ENCODE results near the gene NFATC1.

The NFATC1 gene

GRCh38 chr18:79422783-79423165, 27.0 kb downstream of the NFATC1 start:
- no peak overlapping the region for H3K4me3 ChIP-seq (ENCODE audit: low read length)
- peaks cover 11% of the 10 kb centered on the region for H3K4me1 ChIP-seq (ENCODE audit: control insufficient read depth, insufficient read depth, low read length)
- H3K9ac ChIP-seq (ENCODE audit: low read depth, low read length): no peak overlapping the region
- no peaks in the 10 kb centered on the region for H3K36me3 ChIP-seq (ENCODE audit: insufficient read depth, low read length)
- H3K4me2 ChIP-seq (ENCODE audit: low read length): no peak overlapping the region
- H3K9me3 ChIP-seq (replicated peaks; ENCODE audit: low read length): no peaks in the 10 kb centered on the region
- peaks cover 5% of the 10 kb centered on the region for H3K27me3 ChIP-seq (ENCODE audit: control insufficient read depth, insufficient read depth, low read length)

GRCh38 chr18:79423211-79424007, 27.7 kb downstream of the NFATC1 start:
- Histone ChIP-seq H3K9me3 (replicated peaks; ENCODE audit: low read length) (no peaks in the 10 kb centered on the region), H3K36me3 (ENCODE audit: insufficient read depth, low read length) (no peaks in the 10 kb centered on the region), H3K4me3 (ENCODE audit: low read length) (no peak overlapping the region), H3K27me3 (ENCODE audit: control insufficient read depth, insufficient read depth, low read length) (peaks cover 3% of the 10 kb centered on the region), H3K4me1 (ENCODE audit: control insufficient read depth, insufficient read depth, low read length) (peaks cover 11% of the 10 kb centered on the region), H3K4me2 (ENCODE audit: low read length) (no peak overlapping the region), H3K9ac (ENCODE audit: low read depth, low read length) (no peak overlapping the region)

GRCh38 chr18:79424008-79424565, 28.4 kb downstream of the NFATC1 start:
- Histone ChIP-seq H3K4me2 (ENCODE audit: low read length) (no peak overlapping the region), H3K4me1 (ENCODE audit: control insufficient read depth, insufficient read depth, low read length) (peaks cover 11% of the 10 kb centered on the region), H3K4me3 (ENCODE audit: low read length) (no peak overlapping the region), H3K27me3 (ENCODE audit: control insufficient read depth, insufficient read depth, low read length) (no peaks in the 10 kb centered on the region), H3K9ac (ENCODE audit: low read depth, low read length) (no peak overlapping the region), H3K9me3 (replicated peaks; ENCODE audit: low read length) (no peaks in the 10 kb centered on the region), H3K36me3 (ENCODE audit: insufficient read depth, low read length) (no peaks in the 10 kb centered on the region)

GRCh38 chr18:79424880-79425568, 29.3 kb downstream of the NFATC1 start:
- no peak overlapping the region for H3K4me2 ChIP-seq (ENCODE audit: low read length)
- H3K36me3 ChIP-seq (ENCODE audit: insufficient read depth, low read length): no peaks in the 10 kb centered on the region
- no peaks in the 10 kb centered on the region for H3K9me3 ChIP-seq (replicated peaks; ENCODE audit: low read length)
- H3K27me3 ChIP-seq (ENCODE audit: control insufficient read depth, insufficient read depth, low read length): no peaks in the 10 kb centered on the region
- H3K9ac ChIP-seq (ENCODE audit: low read depth, low read length): no peak overlapping the region
- H3K4me1 ChIP-seq (ENCODE audit: control insufficient read depth, insufficient read depth, low read length): peaks cover 11% of the 10 kb centered on the region
- no peak overlapping the region for H3K4me3 ChIP-seq (ENCODE audit: low read length)

- no peak overlapping the region for H3K9ac ChIP-seq (ENCODE audit: low read depth, low read length)
- peaks cover 11% of the 10 kb centered on the region for H3K4me1 ChIP-seq (ENCODE audit: control insufficient read depth, insufficient read depth, low read length)
- no peaks in the 10 kb centered on the region for H3K36me3 ChIP-seq (ENCODE audit: insufficient read depth, low read length)
- no peaks in the 10 kb centered on the region for H3K27me3 ChIP-seq (ENCODE audit: control insufficient read depth, insufficient read depth, low read length)
- no peak overlapping the region for H3K4me3 ChIP-seq (ENCODE audit: low read length)
- no peak overlapping the region for H3K4me2 ChIP-seq (ENCODE audit: low read length)
- H3K9me3 ChIP-seq (replicated peaks; ENCODE audit: low read length): no peaks in the 10 kb centered on the region
Observed at GRCh38 chr18:79425569-79425886, 29.8 kb downstream of the NFATC1 start.

GRCh38 chr18:79426376-79427300, 30.9 kb downstream of the NFATC1 start:
- H3K4me3 ChIP-seq (ENCODE audit: low read length): no peak overlapping the region
- H3K4me2 ChIP-seq (ENCODE audit: low read length): no peak overlapping the region
- H3K9ac ChIP-seq (ENCODE audit: low read depth, low read length): no peak overlapping the region
- H3K4me1 ChIP-seq (ENCODE audit: control insufficient read depth, insufficient read depth, low read length): peaks cover 8% of the 10 kb centered on the region
- no peaks in the 10 kb centered on the region for H3K27me3 ChIP-seq (ENCODE audit: control insufficient read depth, insufficient read depth, low read length)
- no peaks in the 10 kb centered on the region for H3K9me3 ChIP-seq (replicated peaks; ENCODE audit: low read length)
- no peaks in the 10 kb centered on the region for H3K36me3 ChIP-seq (ENCODE audit: insufficient read depth, low read length)

GRCh38 chr18:79427368-79428225, 31.9 kb downstream of the NFATC1 start:
- Histone ChIP-seq H3K9me3 (replicated peaks; ENCODE audit: low read length) (no peaks in the 10 kb centered on the region), H3K4me2 (ENCODE audit: low read length) (no peak overlapping the region), H3K4me3 (ENCODE audit: low read length) (no peak overlapping the region), H3K4me1 (ENCODE audit: control insufficient read depth, insufficient read depth, low read length) (no peaks in the 10 kb centered on the region), H3K27me3 (ENCODE audit: control insufficient read depth, insufficient read depth, low read length) (no peaks in the 10 kb centered on the region), H3K9ac (ENCODE audit: low read depth, low read length) (no peak overlapping the region), H3K36me3 (ENCODE audit: insufficient read depth, low read length) (no peaks in the 10 kb centered on the region)

- Histone ChIP-seq H3K9me3 (replicated peaks; ENCODE audit: low read length) (no peaks in the 10 kb centered on the region), H3K4me3 (ENCODE audit: low read length) (no peak overlapping the region), H3K27me3 (ENCODE audit: control insufficient read depth, insufficient read depth, low read length) (no peaks in the 10 kb centered on the region), H3K36me3 (ENCODE audit: insufficient read depth, low read length) (no peaks in the 10 kb centered on the region), H3K4me2 (ENCODE audit: low read length) (no peak overlapping the region), H3K9ac (ENCODE audit: low read depth, low read length) (no peak overlapping the region), H3K4me1 (ENCODE audit: control insufficient read depth, insufficient read depth, low read length) (no peaks in the 10 kb centered on the region)
Observed at GRCh38 chr18:79428287-79428686, 32.6 kb downstream of the NFATC1 start.

GRCh38 chr18:79429381-79429780, 33.7 kb downstream of the NFATC1 start:
- H3K9ac ChIP-seq (ENCODE audit: low read depth, low read length): no peak overlapping the region
- H3K4me1 ChIP-seq (ENCODE audit: control insufficient read depth, insufficient read depth, low read length): no peaks in the 10 kb centered on the region
- no peaks in the 10 kb centered on the region for H3K36me3 ChIP-seq (ENCODE audit: insufficient read depth, low read length)
- H3K9me3 ChIP-seq (replicated peaks; ENCODE audit: low read length): no peaks in the 10 kb centered on the region
- no peaks in the 10 kb centered on the region for H3K27me3 ChIP-seq (ENCODE audit: control insufficient read depth, insufficient read depth, low read length)
- H3K4me2 ChIP-seq (ENCODE audit: low read length): no peak overlapping the region
- H3K4me3 ChIP-seq (ENCODE audit: low read length): no peak overlapping the region

GRCh38 chr18:79429785-79430281, 34.1 kb downstream of the NFATC1 start:
- Histone ChIP-seq H3K4me1 (ENCODE audit: control insufficient read depth, insufficient read depth, low read length) (no peaks in the 10 kb centered on the region), H3K4me3 (ENCODE audit: low read length) (no peak overlapping the region), H3K27me3 (ENCODE audit: control insufficient read depth, insufficient read depth, low read length) (no peaks in the 10 kb centered on the region), H3K9me3 (replicated peaks; ENCODE audit: low read length) (no peaks in the 10 kb centered on the region), H3K4me2 (ENCODE audit: low read length) (no peak overlapping the region), H3K9ac (ENCODE audit: low read depth, low read length) (no peak overlapping the region), H3K36me3 (ENCODE audit: insufficient read depth, low read length) (no peaks in the 10 kb centered on the region)
